GM18951 (cell line): ENCODE measurements around the gene ARHGEF39.

Experiments used
- POLR2A ChIP-seq: IDR thresholded peaks from 4 replicates; pipeline ENCODE4 v1.6.1; 2011; ENCODE audit warnings: mild to moderate bottlenecking; ENCODE audit not compliant: insufficient read length, insufficient read depth; ENCODE audit errors: extremely low read depth
- in situ Hi-C: fragments of 300-500 bp; cut with MboI; formaldehyde crosslinking; loops from one replicate; pipeline ENCODE4 v1.12.0; 2022; ENCODE audit warnings: low sequenced_read_pairs, mixed read lengths, inconsistent platforms; ENCODE audit not compliant: unreplicated experiment

The ARHGEF39 gene

DNA sequence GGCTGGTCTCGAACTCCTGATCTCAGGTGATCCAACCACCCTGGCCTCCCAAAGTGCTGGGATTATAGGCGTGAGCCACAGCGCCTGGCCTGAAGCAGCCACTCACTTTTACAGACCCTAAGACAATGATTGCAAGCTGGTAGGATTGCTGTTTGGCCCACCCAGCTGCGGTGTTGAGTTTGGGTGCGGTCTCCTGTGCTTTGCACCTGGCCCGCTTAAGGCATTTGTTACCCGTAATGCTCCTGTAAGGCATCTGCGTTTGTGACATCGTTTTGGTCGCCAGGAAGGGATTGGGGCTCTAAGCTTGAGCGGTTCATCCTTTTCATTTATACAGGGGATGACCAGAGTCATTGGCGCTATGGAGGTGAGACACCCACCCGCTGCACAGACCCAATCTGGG, 10.2 kb upstream of the ARHGEF39 start:
- TF ChIP-seq POLR2A: no peak
- in situ Hi-C loops: no loop called here

- in situ Hi-C loops: no loop called here
- no peak for TF ChIP-seq POLR2A
Observed at GRCh38 chr9:35674025-35674361, 9.0 kb upstream of the ARHGEF39 start.

GRCh38 chr9:35673132-35674024, 8.4 kb upstream of the ARHGEF39 start, which contains the start of gene CA9:
Gene CA9 (plus strand): TSS chr9:35673928. CDS start chr9:35673960, 32 bp downstream.
- in situ Hi-C loops: no loop called here
- TF ChIP-seq POLR2A: no peak

- in situ Hi-C loops: no loop called here
- TF ChIP-seq POLR2A: no peak
Observed at GRCh38 chr9:35669331-35670145, 4.5 kb upstream of the ARHGEF39 start.

DNA sequence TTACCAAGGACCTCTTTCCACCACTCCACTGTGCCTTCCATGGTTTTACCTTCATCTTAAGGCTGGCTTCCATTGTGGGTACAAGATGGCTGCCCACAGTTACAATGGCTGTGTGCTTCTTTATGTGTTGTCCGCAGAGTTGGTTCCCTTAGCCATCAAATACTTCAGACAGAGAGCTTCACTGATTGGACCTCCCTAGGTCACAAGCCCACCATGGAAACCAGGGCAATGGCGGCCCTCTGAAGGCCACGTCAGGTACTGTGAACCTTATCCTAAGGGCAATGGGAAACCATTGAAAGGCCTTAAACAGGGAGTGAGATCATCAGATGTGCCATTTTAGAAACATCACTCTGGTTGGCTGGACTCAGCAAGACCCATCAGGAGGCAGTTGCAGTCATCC, 2.9 kb upstream of the ARHGEF39 start:
- in situ Hi-C loops: no loop called here
- no peak for TF ChIP-seq POLR2A

GRCh38 chr9:35666549-35666948, 1.6 kb upstream of the ARHGEF39 start:
- no peak for TF ChIP-seq POLR2A
- in situ Hi-C loops: no loop called here

DNA sequence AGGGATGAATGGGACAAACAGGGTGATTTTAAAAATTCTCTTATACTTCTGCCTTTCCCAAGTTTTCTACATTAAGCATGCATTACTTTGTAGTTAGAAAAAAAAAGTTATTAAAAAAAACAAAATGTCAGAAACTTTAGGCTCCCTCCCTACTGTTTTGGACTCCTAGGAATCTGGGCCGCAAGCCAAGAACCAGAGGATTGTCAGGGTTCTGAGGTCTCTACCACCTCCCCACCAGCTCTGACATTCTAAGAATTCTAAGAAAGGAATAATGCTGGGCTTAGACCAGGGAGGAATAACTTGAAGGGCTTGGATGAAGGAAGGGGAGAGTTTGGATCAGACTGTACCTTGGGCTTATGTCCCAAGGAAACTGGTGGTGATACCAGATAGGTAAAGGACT, 1.1 kb upstream of the ARHGEF39 start:
- no peak for TF ChIP-seq POLR2A
- in situ Hi-C loops: no loop called here

DNA sequence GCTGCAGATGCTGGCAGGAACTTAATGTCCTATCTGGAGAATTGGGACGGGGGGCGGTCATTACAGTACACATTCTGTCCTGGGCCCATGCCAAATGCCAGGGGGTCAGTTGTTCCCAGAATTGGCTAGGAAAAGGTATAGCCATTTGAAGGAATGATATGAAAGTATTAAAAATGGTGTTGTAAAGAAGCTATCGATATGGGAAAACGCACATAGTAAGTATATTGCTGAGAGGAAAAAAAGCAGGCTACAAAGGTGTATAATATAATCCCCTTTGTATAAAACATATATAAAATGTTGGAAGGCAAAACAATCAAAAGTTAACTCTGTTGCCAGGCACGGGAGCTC, 450 bp upstream of the ARHGEF39 start:
- in situ Hi-C loops: no loop called here
- no peak for TF ChIP-seq POLR2A

GRCh38 chr9:35662437-35662836, 2.6 kb downstream of the ARHGEF39 start:
- no peak for TF ChIP-seq POLR2A
- in situ Hi-C loops: no loop called here

GRCh38 chr9:35661756-35662350, 3.1 kb downstream of the ARHGEF39 start:
- TF ChIP-seq POLR2A: no peak
- in situ Hi-C loops: no loop called here

GRCh38 chr9:35660966-35661415, 4.0 kb downstream of the ARHGEF39 start:
- in situ Hi-C loops: no loop called here

DNA sequence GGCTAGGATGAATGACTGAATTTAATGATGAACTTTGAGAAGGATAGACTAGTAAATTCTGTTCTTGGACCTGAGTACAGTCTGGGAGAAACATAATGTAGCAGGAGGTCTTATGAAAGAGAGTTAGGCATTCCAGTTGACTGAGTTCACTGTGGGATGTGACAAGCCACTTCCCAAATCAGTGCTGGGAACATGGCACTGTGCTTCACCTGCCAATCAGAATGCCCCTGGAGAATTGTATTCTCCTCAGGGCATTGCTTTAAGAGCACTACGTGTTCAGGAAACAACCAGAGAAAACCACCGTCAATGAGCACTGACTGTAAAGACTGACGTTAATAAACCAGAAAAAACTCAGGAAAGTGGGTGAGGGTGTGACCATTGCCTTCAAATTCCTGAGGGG, 5.7 kb downstream of the ARHGEF39 start:
- in situ Hi-C loops: no loop called here
- no peak for TF ChIP-seq POLR2A

More at GRCh38 chr9:35660966-35661415, 4.0 kb downstream of the ARHGEF39 start:
- no peak for TF ChIP-seq POLR2A

DNA sequence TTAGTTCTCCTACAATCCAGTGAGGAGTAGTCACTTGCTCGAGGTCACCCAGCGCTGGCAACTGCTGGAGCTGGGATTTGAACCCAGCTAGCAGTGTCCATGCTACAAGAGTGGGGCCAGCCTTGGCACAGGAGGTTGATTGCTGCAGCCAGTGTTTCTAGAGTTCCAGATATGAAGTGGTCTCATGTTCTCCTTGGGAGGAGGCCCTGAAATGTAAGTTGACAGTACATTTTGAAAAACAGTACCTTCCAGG, 6.1 kb downstream of the ARHGEF39 start:
- TF ChIP-seq POLR2A: no peak
- in situ Hi-C loops: no loop called here
